ENCODE measurements around the gene TF.

TF gene

DNA sequence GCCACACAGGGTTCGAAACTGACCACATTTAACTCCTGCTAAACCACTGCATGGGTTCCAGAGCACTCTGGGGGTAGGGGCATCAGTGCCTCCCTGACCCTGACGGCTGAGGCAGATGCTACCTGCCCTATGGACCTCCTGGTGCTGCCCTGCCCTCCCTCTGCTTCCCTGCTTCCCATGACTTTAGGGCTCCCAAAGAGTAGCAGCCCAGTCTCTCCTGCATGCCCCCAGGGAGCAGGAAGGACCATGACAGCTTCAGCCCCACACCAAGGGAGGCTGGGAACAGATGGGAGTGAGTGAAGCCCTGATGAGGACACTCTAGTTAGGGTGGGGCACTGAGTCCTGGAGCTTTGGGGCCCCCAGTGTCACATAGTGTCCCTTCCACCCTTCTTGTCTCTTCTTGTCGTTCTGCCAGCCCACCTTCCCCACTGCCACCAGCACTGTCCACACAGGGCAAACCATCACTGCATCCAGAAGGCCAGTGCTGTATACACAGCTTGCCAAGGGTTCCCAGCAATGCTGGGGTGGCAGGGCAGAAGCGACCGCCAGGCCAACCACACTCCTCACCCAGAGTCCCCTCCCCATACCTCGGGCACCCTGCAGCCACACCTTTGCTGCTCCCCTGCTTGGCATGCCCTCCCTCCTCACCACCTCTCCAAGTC is 90.4 kb downstream of the TF start:
- H3K9me3 Mint-ChIP-seq, result no peaks in the 10 kb centered on the region
- no peak overlapping the region for H3K4me3 Mint-ChIP-seq
- no peaks in the 10 kb centered on the region for H3K4me1 Mint-ChIP-seq
- no peaks in the 10 kb centered on the region for H3K36me3 Mint-ChIP-seq (ENCODE audit: low read depth)
- no peaks in the 10 kb centered on the region for H3K27me3 Mint-ChIP-seq (ENCODE audit: low read depth)
- TF ChIP-seq, protein P1, sequence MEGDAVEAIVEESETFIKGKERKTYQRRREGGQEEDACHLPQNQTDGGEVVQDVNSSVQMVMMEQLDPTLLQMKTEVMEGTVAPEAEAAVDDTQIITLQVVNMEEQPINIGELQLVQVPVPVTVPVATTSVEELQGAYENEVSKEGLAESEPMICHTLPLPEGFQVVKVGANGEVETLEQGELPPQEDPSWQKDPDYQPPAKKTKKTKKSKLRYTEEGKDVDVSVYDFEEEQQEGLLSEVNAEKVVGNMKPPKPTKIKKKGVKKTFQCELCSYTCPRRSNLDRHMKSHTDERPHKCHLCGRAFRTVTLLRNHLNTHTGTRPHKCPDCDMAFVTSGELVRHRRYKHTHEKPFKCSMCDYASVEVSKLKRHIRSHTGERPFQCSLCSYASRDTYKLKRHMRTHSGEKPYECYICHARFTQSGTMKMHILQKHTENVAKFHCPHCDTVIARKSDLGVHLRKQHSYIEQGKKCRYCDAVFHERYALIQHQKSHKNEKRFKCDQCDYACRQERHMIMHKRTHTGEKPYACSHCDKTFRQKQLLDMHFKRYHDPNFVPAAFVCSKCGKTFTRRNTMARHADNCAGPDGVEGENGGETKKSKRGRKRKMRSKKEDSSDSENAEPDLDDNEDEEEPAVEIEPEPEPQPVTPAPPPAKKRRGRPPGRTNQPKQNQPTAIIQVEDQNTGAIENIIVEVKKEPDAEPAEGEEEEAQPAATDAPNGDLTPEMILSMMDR (IDR thresholded peaks at IDR 0.05; ENCODE audit: unreplicated experiment in 3 of 3), result no peak
- H3K27ac Mint-ChIP-seq, result no peak overlapping the region

DNA sequence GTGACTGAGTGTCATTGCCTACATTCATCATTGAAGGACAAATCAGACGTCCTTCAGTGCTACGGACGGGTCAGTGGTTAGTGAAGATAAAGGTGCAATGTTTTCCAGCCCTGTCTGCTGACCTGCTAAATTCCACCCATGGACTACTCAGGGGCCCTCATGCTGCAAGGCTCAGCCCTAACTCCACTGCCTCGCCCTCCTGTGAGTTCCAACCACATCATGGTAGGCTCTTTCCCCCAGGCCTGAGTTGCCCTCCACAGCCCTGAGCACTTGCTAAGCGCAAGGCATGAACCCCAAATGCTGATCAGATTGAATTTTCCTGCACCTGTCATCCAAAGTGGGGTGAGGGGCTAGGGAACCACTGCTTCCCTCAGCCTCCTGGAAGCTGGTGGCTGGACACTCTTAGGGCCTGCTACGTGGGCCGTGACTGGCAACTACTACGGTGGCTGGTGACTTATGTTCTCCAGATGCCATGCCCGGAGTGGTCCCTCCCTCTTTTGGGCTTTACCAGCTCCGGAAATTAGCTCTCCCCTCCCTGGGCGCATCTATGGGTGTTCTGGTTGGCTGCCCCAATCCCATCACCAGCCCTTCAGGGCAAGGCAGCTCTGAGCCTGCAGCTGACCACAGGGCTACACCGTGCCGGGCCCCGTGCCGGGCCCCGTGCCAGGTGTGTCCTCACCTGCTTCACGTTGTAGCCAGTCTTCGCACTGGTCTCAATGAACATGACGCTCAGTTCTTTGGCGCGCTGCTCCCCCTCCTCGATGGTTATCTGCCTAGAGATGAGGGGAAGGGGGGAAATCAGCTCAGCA is 91.5 kb downstream of the TF start:
- Mint-ChIP-seq H3K4me1 (no peaks in the 10 kb centered on the region), H3K4me3 (no peak overlapping the region), H3K36me3 (ENCODE audit: low read depth) (no peaks in the 10 kb centered on the region), H3K27ac (no peak overlapping the region), H3K27me3 (ENCODE audit: low read depth) (no peaks in the 10 kb centered on the region), H3K9me3 (no peaks in the 10 kb centered on the region)
- TF ChIP-seq, protein P1 (IDR thresholded peaks at IDR 0.05; ENCODE audit: unreplicated experiment in 3 of 3), result no peak

DNA sequence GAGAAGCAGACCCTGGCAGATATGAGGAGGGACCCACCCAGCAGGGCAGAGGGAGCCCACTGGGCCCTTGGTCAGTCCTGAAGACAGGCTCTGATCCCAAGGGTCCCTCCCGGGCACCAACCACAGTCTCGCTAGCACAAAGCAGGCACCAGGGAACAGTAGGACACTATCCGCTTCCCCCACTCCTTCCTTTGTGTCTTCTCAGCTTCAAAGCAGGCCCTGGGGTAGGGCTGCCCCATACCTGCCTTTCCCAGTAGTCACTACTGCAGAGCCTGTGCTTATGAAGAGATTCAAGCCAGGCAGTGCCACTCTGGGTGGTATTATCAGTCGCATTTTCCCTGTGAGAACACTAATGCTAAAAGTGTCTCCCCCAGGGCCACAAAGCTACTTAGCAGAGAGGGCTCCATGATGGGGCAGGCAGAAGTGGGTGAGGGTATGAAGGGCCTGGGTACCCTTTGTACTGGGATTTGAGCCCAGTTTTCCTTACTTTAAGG is 92.2 kb downstream of the TF start:
- Mint-ChIP-seq H3K36me3 (ENCODE audit: low read depth) (no peaks in the 10 kb centered on the region), H3K4me3 (no peak overlapping the region), H3K4me1 (no peaks in the 10 kb centered on the region), H3K27ac (no peak overlapping the region), H3K9me3 (no peaks in the 10 kb centered on the region), H3K27me3 (ENCODE audit: low read depth) (no peaks in the 10 kb centered on the region)
- TF ChIP-seq, protein P1 (IDR thresholded peaks at IDR 0.05; ENCODE audit: unreplicated experiment in 3 of 3), result no peak

DNA sequence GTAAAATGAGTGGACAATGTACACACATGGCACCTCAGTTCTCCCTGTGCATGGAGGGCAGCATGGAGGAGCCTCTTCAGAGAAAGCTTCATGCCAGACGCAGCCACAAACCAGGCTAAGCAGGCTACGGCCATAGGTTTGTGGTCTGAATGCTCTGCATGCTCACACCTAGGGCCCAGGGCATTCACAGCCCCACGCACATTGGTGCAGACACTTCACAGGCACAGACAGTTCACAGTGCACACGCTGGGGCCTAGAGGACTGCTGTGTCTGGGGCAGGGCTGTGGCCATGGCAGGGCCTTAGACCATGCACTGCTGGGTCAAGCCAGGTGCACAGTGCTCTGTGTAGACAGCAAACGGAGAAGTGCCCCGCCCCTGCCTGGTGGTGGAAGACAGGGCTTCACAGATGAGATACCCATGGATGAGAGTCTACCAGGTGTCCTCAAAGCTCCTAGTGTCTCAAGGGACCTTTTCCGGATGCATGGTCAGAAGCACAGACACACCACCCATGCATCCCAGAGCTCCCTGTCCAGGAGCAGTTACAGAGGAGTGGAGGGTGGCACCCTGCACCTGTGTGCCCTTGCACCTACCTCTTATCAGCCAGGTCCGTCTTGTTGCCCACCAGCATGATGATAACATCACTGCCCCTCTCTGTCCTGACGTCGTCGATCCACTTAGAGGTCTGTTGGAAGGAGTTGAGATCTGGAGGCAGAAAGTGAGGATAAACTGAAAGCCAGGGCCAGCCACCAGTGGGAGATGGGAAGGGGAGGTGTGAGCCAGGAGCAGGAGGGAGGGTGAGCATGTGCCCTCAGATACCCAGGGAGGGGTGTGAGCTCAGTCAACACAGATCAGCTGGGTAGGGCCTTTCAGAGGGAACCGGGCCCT is 93.0 kb downstream of the TF start:
- Mint-ChIP-seq H3K4me3 (no peak overlapping the region), H3K27me3 (ENCODE audit: low read depth) (no peaks in the 10 kb centered on the region), H3K27ac (no peak overlapping the region), H3K4me1 (no peaks in the 10 kb centered on the region), H3K36me3 (ENCODE audit: low read depth) (no peaks in the 10 kb centered on the region), H3K9me3 (no peaks in the 10 kb centered on the region)
- TF ChIP-seq, protein P1 (IDR thresholded peaks at IDR 0.05; ENCODE audit: unreplicated experiment in 3 of 3), result no peak

DNA sequence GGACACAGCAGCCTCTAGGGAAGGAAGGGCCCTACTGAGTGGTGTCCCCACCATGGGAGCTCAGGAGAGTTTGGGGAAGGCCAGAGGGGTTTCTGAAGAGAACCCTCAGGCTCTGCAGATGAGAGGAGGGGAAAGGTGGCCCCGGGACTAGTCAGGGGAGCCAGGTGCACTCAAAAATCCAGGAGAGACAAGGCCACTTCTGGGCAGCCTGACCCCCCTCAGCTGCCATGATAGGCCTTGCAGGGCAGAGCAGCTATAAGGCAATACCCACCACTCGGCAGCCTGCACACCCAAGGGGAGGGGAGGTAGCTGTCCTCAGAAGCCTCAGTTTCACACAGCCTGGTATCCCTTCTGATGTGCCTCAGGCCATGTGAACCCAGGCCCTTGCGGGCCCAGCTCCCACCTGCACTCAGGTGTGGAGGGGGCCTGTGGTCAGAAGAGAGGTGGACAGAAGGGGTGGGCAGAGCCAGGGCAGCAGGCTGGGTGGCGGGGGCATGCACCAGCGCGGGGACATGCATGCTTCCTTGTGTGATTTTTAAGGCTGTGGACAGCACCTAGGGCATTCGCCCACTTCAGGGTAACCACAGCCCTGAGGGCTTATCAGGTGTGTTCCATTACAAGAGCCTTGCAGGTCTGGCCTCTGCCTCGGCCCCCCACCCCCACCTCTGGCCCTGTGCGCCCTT is 94.0 kb downstream of the TF start:
- TF ChIP-seq, protein P1 (IDR thresholded peaks at IDR 0.05; ENCODE audit: unreplicated experiment in 3 of 3), result no peak
- H3K4me3 Mint-ChIP-seq, result no peak overlapping the region
- no peaks in the 10 kb centered on the region for H3K36me3 Mint-ChIP-seq (ENCODE audit: low read depth)
- no peak overlapping the region for H3K27ac Mint-ChIP-seq
- no peaks in the 10 kb centered on the region for H3K9me3 Mint-ChIP-seq
- no peaks in the 10 kb centered on the region for H3K4me1 Mint-ChIP-seq
- no peaks in the 10 kb centered on the region for H3K27me3 Mint-ChIP-seq (ENCODE audit: low read depth)

Data from nephron (organoid).